HepG2 (cell line): ENCODE measurements around the gene SUSD3. TPM values are rescaled to one million over a fixed set of nuclear protein-coding genes. Genes with fewer than 3 reads are reported as not detected.

Experiments used
- GABPB1 ChIP-seq: IDR thresholded peaks from 2 replicates; pipeline ENCODE4 v1.6.1; 2016; ENCODE audit warnings: mild to moderate bottlenecking, missing genetic modification reagents, moderate library complexity, missing compliant biosample characterization
- ZNF451 ChIP-seq: sonication (generic); formaldehyde crosslinking; IDR thresholded peaks from 2 replicates; pipeline ENCODE4 v1.5.0; 2020; ENCODE audit warnings: mild to moderate bottlenecking, missing genetic modification reagents
- polyA plus RNA-seq, 8 experiments: library from polyadenylated mRNA; depleted of rRNA in 3 of 8; stranded (reverse) in 7 of 8; unstranded in 1 of 8; fragments of >200 nt; fragmentation: Illumina TruSeq in 4 of 8; extraction: Trizol in 4 of 8; gene quantifications; 2 replicates each; pipeline versions ENCODE4 v1.2.1 to v1.2.3, GENCODE V29; 2011 to 2016; ENCODE audit warnings: low read depth in 4 of 8, missing spikeins in 1 of 8, mixed read lengths in 1 of 8; ENCODE audit not compliant: insufficient read depth in 1 of 8
- total RNA-seq, 5 experiments: library from RNA; depleted of rRNA; stranded (reverse); fragments of >200 nt; fragmentation: Illumina TruSeq; extraction: Trizol; gene quantifications; 2 replicates each; pipeline ENCODE4 v1.2.3, GENCODE V29; 2016; ENCODE audit warnings: low read depth in 1 of 5
- TF ChIP-seq, protein P1 (sequence below): sonication (generic); formaldehyde crosslinking; IDR thresholded peaks from 2 replicates; pipeline ENCODE4 v1.4.0; 2020; ENCODE audit warnings: missing genetic modification reagents
- TF ChIP-seq, protein P2 (sequence below), 2 experiments: sonication (generic) in 1 of 2; formaldehyde crosslinking in 1 of 2; IDR thresholded peaks; 2 replicates each; pipeline versions ENCODE4 v1.6.1 to v1.9.0; 2014 to 2022; ENCODE audit warnings: antibody characterized with exemption in 1 of 2, borderline replicate concordance in 1 of 2, inconsistent platforms in 1 of 2, low read depth in 1 of 2, missing genetic modification reagents in 1 of 2
- TF ChIP-seq, protein P3 (sequence below): sonication (generic); formaldehyde crosslinking; IDR thresholded peaks from 2 replicates; pipeline ENCODE4 v1.8.1; 2023; ENCODE audit warnings: mild to moderate bottlenecking, moderate library complexity, missing genetic modification reagents

Gene SUSD3
- total and polyA plus RNA-seq, 2 of the 13 experiments (the other 11 are each of a cell fraction or from before 2014, with no cell fraction given) = 7.0 to 9.1 TPM

DNA sequence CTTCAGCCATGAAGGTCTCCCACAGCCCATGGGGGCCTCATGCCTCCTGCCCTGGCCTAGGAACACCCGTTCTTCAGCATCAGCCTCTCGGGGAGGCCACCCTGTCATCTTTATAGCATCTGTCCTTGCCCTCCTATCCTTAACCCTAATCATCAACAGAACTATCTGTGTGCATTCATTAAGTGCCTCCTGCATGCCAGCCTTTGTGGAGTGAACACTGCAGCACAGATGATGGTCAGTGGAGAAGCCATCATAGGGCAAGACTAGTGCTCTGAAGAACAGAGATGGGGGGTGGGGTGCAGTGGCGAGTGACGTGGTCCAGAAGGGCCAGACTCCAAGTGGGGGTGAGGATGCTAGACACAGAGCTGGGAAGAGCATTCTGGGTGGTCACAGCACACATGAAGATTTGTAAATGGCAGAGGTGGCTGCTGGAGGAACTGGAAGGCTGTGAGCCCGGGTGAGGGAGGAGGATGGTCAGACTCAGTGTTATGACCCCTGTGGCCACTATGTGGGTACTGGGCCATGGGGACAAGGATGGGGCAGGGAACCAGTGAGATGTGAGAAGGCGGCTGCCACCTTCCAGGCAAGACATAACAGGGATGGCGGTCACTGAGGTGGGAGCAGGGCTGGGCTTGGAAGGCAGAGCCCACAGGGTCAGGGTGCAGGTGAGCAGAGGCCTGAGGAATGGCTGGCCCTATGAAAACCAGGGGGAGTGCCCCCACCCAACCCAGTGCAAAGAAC is 33.9 kb downstream of the SUSD3 start (continued):
- TF ChIP-seq, protein P1, sequence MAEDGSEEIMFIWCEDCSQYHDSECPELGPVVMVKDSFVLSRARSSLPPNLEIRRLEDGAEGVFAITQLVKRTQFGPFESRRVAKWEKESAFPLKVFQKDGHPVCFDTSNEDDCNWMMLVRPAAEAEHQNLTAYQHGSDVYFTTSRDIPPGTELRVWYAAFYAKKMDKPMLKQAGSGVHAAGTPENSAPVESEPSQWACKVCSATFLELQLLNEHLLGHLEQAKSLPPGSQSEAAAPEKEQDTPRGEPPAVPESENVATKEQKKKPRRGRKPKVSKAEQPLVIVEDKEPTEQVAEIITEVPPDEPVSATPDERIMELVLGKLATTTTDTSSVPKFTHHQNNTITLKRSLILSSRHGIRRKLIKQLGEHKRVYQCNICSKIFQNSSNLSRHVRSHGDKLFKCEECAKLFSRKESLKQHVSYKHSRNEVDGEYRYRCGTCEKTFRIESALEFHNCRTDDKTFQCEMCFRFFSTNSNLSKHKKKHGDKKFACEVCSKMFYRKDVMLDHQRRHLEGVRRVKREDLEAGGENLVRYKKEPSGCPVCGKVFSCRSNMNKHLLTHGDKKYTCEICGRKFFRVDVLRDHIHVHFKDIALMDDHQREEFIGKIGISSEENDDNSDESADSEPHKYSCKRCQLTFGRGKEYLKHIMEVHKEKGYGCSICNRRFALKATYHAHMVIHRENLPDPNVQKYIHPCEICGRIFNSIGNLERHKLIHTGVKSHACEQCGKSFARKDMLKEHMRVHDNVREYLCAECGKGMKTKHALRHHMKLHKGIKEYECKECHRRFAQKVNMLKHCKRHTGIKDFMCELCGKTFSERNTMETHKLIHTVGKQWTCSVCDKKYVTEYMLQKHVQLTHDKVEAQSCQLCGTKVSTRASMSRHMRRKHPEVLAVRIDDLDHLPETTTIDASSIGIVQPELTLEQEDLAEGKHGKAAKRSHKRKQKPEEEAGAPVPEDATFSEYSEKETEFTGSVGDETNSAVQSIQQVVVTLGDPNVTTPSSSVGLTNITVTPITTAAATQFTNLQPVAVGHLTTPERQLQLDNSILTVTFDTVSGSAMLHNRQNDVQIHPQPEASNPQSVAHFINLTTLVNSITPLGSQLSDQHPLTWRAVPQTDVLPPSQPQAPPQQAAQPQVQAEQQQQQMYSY (CRISPR knock-in tag) = no peak
- TF ChIP-seq, protein P2, sequence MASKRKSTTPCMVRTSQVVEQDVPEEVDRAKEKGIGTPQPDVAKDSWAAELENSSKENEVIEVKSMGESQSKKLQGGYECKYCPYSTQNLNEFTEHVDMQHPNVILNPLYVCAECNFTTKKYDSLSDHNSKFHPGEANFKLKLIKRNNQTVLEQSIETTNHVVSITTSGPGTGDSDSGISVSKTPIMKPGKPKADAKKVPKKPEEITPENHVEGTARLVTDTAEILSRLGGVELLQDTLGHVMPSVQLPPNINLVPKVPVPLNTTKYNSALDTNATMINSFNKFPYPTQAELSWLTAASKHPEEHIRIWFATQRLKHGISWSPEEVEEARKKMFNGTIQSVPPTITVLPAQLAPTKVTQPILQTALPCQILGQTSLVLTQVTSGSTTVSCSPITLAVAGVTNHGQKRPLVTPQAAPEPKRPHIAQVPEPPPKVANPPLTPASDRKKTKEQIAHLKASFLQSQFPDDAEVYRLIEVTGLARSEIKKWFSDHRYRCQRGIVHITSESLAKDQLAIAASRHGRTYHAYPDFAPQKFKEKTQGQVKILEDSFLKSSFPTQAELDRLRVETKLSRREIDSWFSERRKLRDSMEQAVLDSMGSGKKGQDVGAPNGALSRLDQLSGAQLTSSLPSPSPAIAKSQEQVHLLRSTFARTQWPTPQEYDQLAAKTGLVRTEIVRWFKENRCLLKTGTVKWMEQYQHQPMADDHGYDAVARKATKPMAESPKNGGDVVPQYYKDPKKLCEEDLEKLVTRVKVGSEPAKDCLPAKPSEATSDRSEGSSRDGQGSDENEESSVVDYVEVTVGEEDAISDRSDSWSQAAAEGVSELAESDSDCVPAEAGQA (IDR thresholded peaks at IDR 0.05; ENCODE audit: low read depth) = no peak
- TF ChIP-seq, protein P2 (CRISPR knock-in tag; IDR thresholded peaks at IDR 0.05; ENCODE audit: borderline replicate concordance) = no peak
- no peak for TF ChIP-seq ZNF451
- TF ChIP-seq, protein P3, sequence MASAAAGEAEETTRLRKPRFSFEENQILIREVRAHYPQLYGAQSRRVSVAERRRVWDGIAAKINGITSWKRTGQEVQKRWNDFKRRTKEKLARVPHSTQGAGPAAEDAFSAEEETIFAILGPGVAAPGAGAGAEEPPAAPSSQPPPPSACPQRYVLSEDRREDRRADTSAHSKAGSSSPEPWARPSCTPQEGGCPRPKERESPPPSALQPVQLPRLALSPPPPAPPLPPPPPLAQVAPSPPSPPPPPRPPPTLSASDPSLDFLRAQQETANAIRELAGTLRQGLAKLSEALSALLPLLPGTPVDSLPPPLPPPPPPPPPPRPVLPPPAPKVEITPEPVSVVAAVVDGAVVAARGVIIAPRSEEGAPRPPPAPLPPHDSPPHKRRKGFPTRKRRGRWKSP (CRISPR knock-in tag) = no peak
- no peak for TF ChIP-seq GABPB1
